Epithelial cell of esophagus (primary cell): Measurements from ENCODE around the gene PLEKHA7.

Experiments
- DNase-seq: peaks from one replicate; pipeline ENCODE4 v3.0.0; 2010; ENCODE audit warnings: low read depth
- H3K4me3 ChIP-seq: 2 replicates; pipeline ENCODE4 v1.5.1; 2011; ENCODE audit warnings: mild to moderate bottlenecking, low read length, control low read depth
- TF ChIP-seq, protein P1 (sequence below): IDR thresholded peaks from 2 replicates; pipeline ENCODE4 v1.5.1; 2011; ENCODE audit warnings: low read depth, mild to moderate bottlenecking, low read length, control low read depth, inconsistent platforms; ENCODE audit not compliant: insufficient read depth; ENCODE audit errors: missing control alignments

PLEKHA7 gene

DNA sequence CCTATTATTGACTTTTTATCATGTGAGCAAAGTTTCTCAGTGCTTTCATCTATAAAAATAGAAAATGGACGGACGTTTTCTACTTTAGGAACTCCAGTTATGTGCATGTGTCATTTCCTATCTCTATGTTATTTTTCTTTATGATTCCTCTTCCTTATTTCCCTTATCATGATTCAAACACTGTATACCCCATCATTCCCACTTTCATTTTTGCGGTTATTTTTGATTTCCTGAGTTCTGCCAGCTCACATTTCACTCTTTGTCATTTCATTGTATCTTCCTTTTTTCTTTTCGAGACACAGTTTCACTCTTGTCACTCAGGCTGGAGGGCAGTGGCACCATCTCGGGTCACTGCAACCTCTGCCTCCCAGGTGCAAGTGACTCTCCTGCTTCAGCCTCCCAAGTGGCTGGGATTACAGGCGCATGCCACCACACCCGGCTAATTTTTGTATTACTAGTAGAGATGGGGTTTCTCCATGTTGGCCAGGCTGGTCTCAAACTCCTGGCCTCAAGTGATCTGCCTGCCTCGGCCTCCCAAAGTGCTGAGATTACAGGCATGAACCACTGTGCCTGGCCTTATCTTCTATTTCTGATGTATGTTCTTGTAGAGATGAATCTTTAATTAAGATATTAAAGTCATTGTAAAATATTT, 254.2 kb downstream of the PLEKHA7 start:
- no peak overlapping the region for H3K4me3 ChIP-seq
- TF ChIP-seq, protein P1, sequence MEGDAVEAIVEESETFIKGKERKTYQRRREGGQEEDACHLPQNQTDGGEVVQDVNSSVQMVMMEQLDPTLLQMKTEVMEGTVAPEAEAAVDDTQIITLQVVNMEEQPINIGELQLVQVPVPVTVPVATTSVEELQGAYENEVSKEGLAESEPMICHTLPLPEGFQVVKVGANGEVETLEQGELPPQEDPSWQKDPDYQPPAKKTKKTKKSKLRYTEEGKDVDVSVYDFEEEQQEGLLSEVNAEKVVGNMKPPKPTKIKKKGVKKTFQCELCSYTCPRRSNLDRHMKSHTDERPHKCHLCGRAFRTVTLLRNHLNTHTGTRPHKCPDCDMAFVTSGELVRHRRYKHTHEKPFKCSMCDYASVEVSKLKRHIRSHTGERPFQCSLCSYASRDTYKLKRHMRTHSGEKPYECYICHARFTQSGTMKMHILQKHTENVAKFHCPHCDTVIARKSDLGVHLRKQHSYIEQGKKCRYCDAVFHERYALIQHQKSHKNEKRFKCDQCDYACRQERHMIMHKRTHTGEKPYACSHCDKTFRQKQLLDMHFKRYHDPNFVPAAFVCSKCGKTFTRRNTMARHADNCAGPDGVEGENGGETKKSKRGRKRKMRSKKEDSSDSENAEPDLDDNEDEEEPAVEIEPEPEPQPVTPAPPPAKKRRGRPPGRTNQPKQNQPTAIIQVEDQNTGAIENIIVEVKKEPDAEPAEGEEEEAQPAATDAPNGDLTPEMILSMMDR, result no peak
- DNase-seq, result no peak

DNA sequence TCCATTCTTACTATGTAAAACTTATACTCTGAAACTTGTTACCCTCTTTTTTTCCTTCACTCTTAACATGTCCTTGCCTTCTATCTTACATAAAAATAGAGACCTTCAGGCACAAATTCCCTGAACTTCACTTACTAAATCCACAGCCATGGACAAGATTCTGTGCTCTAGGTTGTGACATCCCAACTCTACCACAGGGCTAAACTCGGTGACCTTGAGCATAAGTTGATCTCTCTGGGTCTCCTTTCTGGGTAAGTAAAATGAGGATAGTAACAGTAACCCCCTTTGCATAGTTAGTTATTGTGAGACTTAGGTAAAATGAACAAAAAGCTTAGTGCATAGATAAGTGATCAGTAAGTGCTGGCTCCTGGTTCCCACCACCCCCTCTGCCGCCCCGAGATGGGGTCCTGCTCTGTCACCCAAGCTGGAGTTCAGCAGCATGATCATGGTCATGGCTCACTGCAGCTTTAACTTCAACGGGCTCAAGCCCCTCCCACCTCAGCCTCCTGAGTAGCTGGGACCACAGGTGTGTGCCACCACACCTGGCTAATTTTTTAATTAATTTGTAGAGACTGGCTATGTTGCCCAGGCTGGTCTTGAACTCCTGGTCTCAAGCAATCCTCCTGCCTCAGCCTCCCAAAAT, 255.7 kb downstream of the PLEKHA7 start:
- H3K4me3 ChIP-seq, result no peak overlapping the region
- TF ChIP-seq, protein P1, result no peak
- DNase-seq, result no peak

DNA sequence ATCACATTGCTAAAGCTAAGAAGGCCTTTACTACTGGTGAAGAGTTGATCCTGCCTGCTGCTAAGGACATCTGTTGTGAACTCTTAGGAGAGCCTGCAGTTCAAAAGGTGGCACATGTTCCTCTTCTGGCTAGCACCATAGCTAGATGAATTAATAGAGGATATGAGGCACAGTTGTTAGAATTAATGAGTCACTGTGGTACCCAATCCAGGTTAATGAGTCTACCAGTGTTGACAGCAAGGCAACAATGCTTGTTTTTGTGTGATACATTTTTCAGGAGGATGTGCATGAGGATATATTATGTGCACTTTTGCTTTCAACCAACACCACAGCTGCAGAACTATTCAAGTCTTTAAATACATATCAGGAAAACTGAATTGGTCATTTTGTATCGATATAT, 263.8 kb downstream of the PLEKHA7 start:
- no peak overlapping the region for H3K4me3 ChIP-seq
- peak; percentile 24 for DNase-seq
- TF ChIP-seq, protein P1, result no peak

DNA sequence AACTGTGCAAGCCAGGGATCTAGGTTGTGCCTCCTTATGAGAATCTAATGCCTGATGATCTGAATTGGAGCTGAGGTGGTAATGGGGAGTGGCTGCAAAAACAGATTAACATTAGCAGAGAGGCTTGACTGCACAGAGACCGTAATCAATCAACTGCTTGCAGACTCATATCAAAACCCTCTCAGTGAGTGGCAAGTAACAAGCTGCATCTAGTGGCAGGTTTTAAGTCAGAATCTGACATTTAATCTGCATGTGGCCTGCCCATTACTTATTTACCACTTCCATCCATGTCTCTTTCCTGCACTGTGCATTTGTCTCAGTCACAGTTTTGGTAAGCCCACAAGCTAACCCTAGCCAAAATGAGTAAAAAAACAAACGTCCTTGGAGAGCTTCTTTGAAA, 264.5 kb downstream of the PLEKHA7 start:
- TF ChIP-seq, protein P1, result no peak
- H3K4me3 ChIP-seq, result no peak overlapping the region
- no peak for DNase-seq

DNA sequence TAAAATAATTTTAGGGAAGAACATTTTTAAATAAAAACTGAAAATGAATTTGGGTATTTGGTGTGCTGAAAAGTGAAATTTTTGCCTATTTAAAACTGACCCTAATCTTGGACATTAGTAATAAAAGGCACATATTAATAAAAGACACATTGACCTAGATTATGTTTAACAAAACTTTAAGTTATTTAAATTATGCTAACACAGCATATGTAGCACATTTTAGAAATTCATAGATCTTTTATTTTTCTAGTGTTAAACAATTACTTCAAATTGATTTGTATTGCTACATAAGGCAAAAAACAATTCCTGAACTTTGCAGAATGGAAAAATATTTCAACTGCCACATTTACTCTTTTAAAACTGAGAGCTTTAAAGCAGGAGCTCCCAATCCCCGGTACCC, 265.1 kb downstream of the PLEKHA7 start:
- DNase-seq, result no peak
- H3K4me3 ChIP-seq, result no peak overlapping the region

DNA sequence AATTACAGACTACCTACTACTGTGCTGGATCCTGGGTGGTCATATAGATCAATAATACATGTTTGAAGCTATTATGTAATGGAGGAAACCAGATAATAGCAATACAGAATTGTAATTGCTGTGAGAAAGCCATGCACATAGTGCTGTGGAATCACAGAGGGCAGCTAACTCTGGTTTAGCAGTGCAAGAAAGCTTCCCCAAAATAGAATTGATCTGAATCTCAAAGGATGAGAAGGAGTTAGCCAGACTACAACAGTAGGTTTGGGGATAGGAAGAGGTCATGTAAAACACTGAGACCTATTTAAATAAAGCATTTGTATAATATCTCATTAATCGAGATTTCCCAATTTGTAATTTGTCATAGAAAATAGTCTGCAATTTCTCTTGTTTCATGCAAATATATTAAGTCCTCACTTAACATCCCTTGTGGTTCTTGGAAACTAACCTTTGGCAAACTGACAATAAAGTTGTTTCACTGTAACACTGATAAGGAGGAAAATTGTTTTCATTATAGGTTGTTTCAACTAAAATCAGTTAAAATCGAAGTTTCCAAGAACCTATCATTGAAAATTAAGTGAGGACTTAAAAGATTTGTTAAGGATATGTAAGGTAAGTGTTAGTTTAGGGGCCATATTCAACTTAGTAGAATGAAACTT, 268.1 kb downstream of the PLEKHA7 start:
- TF ChIP-seq, protein P1, result no peak
- DNase-seq, result no peak
- H3K4me3 ChIP-seq, result no peak overlapping the region

More for the DNA sequence above, 265.1 kb downstream of the PLEKHA7 start:
- TF ChIP-seq, protein P1, result no peak
